Neural cell (in vitro differentiated cells): Measurements from ENCODE around the gene CRIM1. TPM values are rescaled to one million over a fixed set of nuclear protein-coding genes. Genes with fewer than 3 reads are reported as not detected.

Experiments used
- H2AFZ ChIP-seq: fragments of 200-600, 300-800 bp; sonication (generic), shearing (Covaris generic); 2 replicates; pipeline ENCODE4 v1.6.0; 2014; ENCODE audit warnings: low read depth, mild to moderate bottlenecking, antibody characterized with exemption, low read length, moderate library complexity
- H3F3A ChIP-seq: fragments of 200-600 bp; shearing (Covaris generic); 2 replicates; pipeline ENCODE4 v1.6.1; 2016; ENCODE audit warnings: mild to moderate bottlenecking, moderate library complexity, mixed read lengths, antibody characterized with exemption, low read length; ENCODE audit not compliant: insufficient read depth, poor library complexity, severe bottlenecking
- H3K27ac ChIP-seq: fragments of 200-600, 300-800 bp; sonication (generic), shearing (Covaris generic); 2 replicates; pipeline ENCODE4 v1.5.1; 2014; ENCODE audit warnings: mild to moderate bottlenecking, low read length, moderate library complexity
- H3K27me3 ChIP-seq: fragments of 300-800, 200-600 bp; sonication (generic), shearing (Covaris generic); 2 replicates; pipeline ENCODE4 v1.6.0; 2014; ENCODE audit warnings: mild to moderate bottlenecking, low read depth, low read length, moderate library complexity; ENCODE audit not compliant: insufficient read depth
- H3K36me3 ChIP-seq: fragments of 300-800, 200-600 bp; sonication (generic), shearing (Covaris generic); 2 replicates; pipeline ENCODE4 v1.5.1; 2014; ENCODE audit warnings: mild to moderate bottlenecking, antibody characterized with exemption, low read length, moderate library complexity; ENCODE audit not compliant: insufficient read depth
- H3K4me2 ChIP-seq: fragments of 300-800, 200-600 bp; sonication (generic), shearing (Covaris generic); 2 replicates; pipeline ENCODE4 v1.6.0; 2014; ENCODE audit warnings: mild to moderate bottlenecking, low read length
- H3K4me3 ChIP-seq: fragments of 300-800, 200-600 bp; sonication (generic), shearing (Covaris generic); 2 replicates; pipeline ENCODE4 v1.5.1; 2014; ENCODE audit warnings: mild to moderate bottlenecking, low read length, moderate library complexity
- H3K79me2 ChIP-seq: fragments of 200-600 bp; shearing (Covaris generic); replicated peaks from 2 replicates; pipeline ENCODE4 v1.6.0; 2014; ENCODE audit warnings: mild to moderate bottlenecking, low read length, moderate library complexity; ENCODE audit not compliant: insufficient read depth
- H3K9ac ChIP-seq: fragments of 300-800, 200-600 bp; sonication (generic), shearing (Covaris generic); 2 replicates; pipeline ENCODE4 v1.6.1; 2016; ENCODE audit warnings: mild to moderate bottlenecking, low read length, mixed read lengths
- H3K9me2 ChIP-seq: fragments of 200-600 bp; shearing (Covaris generic); 2 replicates; pipeline ENCODE4 v1.6.1; 2016; ENCODE audit warnings: mild to moderate bottlenecking, low read length, mixed read lengths; ENCODE audit not compliant: insufficient read depth
- H3K9me3 ChIP-seq: fragments of 200-600, 300-800 bp; sonication (generic), shearing (Covaris generic); 2 replicates; pipeline ENCODE4 v1.6.1; 2016; ENCODE audit warnings: mild to moderate bottlenecking, mixed run types, low read length, moderate library complexity, mixed read lengths
- H4K20me1 ChIP-seq: fragments of 200-600 bp; shearing (Covaris generic); 2 replicates; pipeline ENCODE4 v1.6.1; 2016; ENCODE audit warnings: mild to moderate bottlenecking, mixed run types; ENCODE audit not compliant: insufficient read depth
- EP300 ChIP-seq: fragments of 450-650 bp; conservative IDR thresholded peaks from 2 replicates; pipeline ENCODE4 v1.6.1; 2014; ENCODE audit warnings: antibody characterized with exemption, mild to moderate bottlenecking, moderate library complexity; ENCODE audit not compliant: poor library complexity, severe bottlenecking
- EZH2 ChIP-seq: fragments of 200-600, 300-800 bp; shearing (Covaris generic), sonication (generic); IDR thresholded peaks from 2 replicates; pipeline ENCODE4 v1.6.1; 2014; ENCODE audit warnings: antibody characterized with exemption, low read length, borderline replicate concordance, mild to moderate bottlenecking; ENCODE audit not compliant: insufficient read depth, poor library complexity, severe bottlenecking
- MXI1 ChIP-seq: fragments of 450-650 bp; conservative IDR thresholded peaks from 2 replicates; pipeline ENCODE4 v1.6.1; 2014; ENCODE audit warnings: antibody characterized with exemption, mild to moderate bottlenecking; ENCODE audit not compliant: poor library complexity, severe bottlenecking
- POLR2AphosphoS5 ChIP-seq: IDR thresholded peaks from 2 replicates; pipeline ENCODE4 v1.6.1; 2012
- RAD21 ChIP-seq: fragments of 450-650 bp; conservative IDR thresholded peaks from 2 replicates; pipeline ENCODE4 v1.6.1; 2014; ENCODE audit warnings: antibody characterized with exemption, mild to moderate bottlenecking, moderate library complexity
- SMC3 ChIP-seq: fragments of 450-650 bp; conservative IDR thresholded peaks from 2 replicates; pipeline ENCODE4 v1.6.1; 2014; ENCODE audit warnings: antibody characterized with exemption, mild to moderate bottlenecking, moderate library complexity; ENCODE audit not compliant: poor library complexity
- TAF1 ChIP-seq: IDR thresholded peaks from 2 replicates; pipeline ENCODE4 v1.6.1; 2012; ENCODE audit warnings: low read depth
- polyA plus RNA-seq: library from polyadenylated mRNA; depleted of rRNA; stranded (reverse); fragments of >200 nt; gene quantifications from 2 replicates; pipeline ENCODE4 v1.2.3, GENCODE V29; 2014
- TF ChIP-seq, protein P1 (sequence below): fragments of 450-650 bp; IDR thresholded peaks from 2 replicates; pipeline ENCODE4 v1.5.1; 2014; ENCODE audit warnings: antibody characterized with exemption, mild to moderate bottlenecking, moderate library complexity; ENCODE audit not compliant: poor library complexity, severe bottlenecking
- TF ChIP-seq, protein P2 (sequence below): IDR thresholded peaks from 2 replicates; pipeline ENCODE4 v1.6.1; 2012; ENCODE audit warnings: borderline replicate concordance

CRIM1 gene
- polyA plus RNA-seq, 1 donor from 2014 or later: 6.7 TPM

GRCh38 chr2:36577884-36578283 is 222.3 kb downstream of the CRIM1 start:
- Histone ChIP-seq H3K27ac (no peak overlapping the region), H3K4me3 (no peak overlapping the region), H3K9me2 (no peaks in the 10 kb centered on the region), H3K79me2 (no peaks in the 10 kb centered on the region), H3K36me3 (peaks cover 3% of the 10 kb centered on the region), H4K20me1 (no peaks in the 10 kb centered on the region), H2AFZ (no peak overlapping the region), H3F3A (no peaks in the 10 kb centered on the region), H3K9ac (no peak overlapping the region), H3K4me2 (no peak overlapping the region), H3K27me3 (no peaks in the 10 kb centered on the region), H3K9me3 (no peaks in the 10 kb centered on the region)
- no peak for TF ChIP-seq RAD21
- TF ChIP-seq POLR2AphosphoS5: no peak
- no peak for TF ChIP-seq TAF1
- no peak for TF ChIP-seq SMC3
- TF ChIP-seq, protein P1, sequence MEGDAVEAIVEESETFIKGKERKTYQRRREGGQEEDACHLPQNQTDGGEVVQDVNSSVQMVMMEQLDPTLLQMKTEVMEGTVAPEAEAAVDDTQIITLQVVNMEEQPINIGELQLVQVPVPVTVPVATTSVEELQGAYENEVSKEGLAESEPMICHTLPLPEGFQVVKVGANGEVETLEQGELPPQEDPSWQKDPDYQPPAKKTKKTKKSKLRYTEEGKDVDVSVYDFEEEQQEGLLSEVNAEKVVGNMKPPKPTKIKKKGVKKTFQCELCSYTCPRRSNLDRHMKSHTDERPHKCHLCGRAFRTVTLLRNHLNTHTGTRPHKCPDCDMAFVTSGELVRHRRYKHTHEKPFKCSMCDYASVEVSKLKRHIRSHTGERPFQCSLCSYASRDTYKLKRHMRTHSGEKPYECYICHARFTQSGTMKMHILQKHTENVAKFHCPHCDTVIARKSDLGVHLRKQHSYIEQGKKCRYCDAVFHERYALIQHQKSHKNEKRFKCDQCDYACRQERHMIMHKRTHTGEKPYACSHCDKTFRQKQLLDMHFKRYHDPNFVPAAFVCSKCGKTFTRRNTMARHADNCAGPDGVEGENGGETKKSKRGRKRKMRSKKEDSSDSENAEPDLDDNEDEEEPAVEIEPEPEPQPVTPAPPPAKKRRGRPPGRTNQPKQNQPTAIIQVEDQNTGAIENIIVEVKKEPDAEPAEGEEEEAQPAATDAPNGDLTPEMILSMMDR: no peak

DNA sequence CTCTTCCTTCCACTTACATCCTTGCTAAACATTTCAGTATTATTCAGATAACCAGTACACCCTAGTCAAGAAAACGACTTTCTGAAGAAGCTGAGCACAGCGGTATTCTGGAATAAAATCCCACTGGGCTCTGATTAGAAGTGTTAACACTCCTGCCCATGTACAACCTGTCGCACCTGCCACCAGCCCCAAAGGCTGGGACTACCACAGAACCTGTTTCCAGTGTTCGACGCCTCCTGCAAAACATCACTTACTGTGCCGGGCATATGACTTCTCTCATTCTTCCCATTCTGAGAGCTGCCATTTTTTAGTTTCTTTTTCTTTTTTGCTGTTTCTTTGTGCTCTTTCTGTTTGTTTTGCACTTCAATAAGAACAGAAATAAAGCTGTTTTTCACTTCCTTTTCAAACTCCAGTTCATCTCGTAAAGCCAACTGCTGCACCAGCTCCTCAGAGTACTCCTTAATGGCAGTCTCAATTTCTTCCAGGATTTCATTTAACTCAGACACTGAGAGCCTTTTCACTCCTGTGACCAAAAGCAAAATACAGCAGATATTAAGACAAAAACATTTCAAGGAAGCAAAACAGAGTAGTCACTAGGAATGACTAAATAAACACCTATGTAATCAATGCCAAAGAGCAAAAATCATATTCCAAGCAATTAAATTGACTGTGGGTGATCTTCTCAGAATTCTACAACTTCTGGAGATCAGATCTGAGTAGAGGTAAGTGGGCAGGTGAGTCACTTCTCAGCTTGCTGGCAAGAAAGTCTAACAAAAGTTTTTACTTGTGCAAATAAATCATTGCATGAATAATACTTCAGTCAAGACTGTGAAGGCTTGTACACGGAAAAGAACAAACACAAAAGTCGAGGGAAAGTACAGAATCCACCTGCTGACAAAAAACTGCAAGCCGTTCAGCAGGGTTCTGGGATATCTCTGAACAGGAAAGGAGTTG is 223.0 kb downstream of the CRIM1 start:
- Histone ChIP-seq H4K20me1 (no peaks in the 10 kb centered on the region), H3K9me3 (no peaks in the 10 kb centered on the region), H3K27me3 (no peaks in the 10 kb centered on the region), H3K4me3 (no peak overlapping the region), H3K36me3 (peaks cover 3% of the 10 kb centered on the region), H3F3A (no peaks in the 10 kb centered on the region), H3K9ac (no peak overlapping the region), H3K27ac (no peak overlapping the region), H3K4me2 (no peak overlapping the region), H2AFZ (no peak overlapping the region), H3K79me2 (no peaks in the 10 kb centered on the region), H3K9me2 (no peaks in the 10 kb centered on the region)
- TF ChIP-seq, protein P1: no peak
- TF ChIP-seq TAF1: no peak
- TF ChIP-seq, protein P2, sequence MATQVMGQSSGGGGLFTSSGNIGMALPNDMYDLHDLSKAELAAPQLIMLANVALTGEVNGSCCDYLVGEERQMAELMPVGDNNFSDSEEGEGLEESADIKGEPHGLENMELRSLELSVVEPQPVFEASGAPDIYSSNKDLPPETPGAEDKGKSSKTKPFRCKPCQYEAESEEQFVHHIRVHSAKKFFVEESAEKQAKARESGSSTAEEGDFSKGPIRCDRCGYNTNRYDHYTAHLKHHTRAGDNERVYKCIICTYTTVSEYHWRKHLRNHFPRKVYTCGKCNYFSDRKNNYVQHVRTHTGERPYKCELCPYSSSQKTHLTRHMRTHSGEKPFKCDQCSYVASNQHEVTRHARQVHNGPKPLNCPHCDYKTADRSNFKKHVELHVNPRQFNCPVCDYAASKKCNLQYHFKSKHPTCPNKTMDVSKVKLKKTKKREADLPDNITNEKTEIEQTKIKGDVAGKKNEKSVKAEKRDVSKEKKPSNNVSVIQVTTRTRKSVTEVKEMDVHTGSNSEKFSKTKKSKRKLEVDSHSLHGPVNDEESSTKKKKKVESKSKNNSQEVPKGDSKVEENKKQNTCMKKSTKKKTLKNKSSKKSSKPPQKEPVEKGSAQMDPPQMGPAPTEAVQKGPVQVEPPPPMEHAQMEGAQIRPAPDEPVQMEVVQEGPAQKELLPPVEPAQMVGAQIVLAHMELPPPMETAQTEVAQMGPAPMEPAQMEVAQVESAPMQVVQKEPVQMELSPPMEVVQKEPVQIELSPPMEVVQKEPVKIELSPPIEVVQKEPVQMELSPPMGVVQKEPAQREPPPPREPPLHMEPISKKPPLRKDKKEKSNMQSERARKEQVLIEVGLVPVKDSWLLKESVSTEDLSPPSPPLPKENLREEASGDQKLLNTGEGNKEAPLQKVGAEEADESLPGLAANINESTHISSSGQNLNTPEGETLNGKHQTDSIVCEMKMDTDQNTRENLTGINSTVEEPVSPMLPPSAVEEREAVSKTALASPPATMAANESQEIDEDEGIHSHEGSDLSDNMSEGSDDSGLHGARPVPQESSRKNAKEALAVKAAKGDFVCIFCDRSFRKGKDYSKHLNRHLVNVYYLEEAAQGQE: no peak
- TF ChIP-seq POLR2AphosphoS5: no peak
- TF ChIP-seq SMC3: no peak
- no peak for TF ChIP-seq EZH2
- no peak for TF ChIP-seq RAD21
- TF ChIP-seq EP300: no peak
- TF ChIP-seq MXI1: no peak
